ENCODE measurements around the gene TBC1D24.

Gene TBC1D24

GRCh38 chr16:2518823-2519710 lies 44.1 kb downstream of the TBC1D24 start:
- H3K27me3 ChIP-seq (ENCODE audit: control insufficient read depth, insufficient read depth, low read length) = no peaks in the 10 kb centered on the region
- no peak overlapping the region for H3K4me3 ChIP-seq (ENCODE audit: low read length)
- peaks cover 9% of the 10 kb centered on the region for H3K36me3 ChIP-seq (ENCODE audit: control insufficient read depth, low read depth, low read length)
- no peak overlapping the region for H3K27ac ChIP-seq (ENCODE audit: low read length)
- H3K4me1 ChIP-seq (ENCODE audit: control insufficient read depth, low read depth, low read length) = peaks cover 6% of the 10 kb centered on the region
- no peaks in the 10 kb centered on the region for H3K9me3 ChIP-seq (ENCODE audit: control insufficient read depth, low read depth, low read length)
- H3K9ac ChIP-seq (ENCODE audit: low read length) = no peak overlapping the region

GRCh38 chr16:2519711-2520080 lies 44.8 kb downstream of the TBC1D24 start:
- peak overlapping the region; percentile 41 for H3K4me3 ChIP-seq (ENCODE audit: low read length)
- H3K27ac ChIP-seq (ENCODE audit: low read length) = no peak overlapping the region
- H3K4me1 ChIP-seq (ENCODE audit: control insufficient read depth, low read depth, low read length) = peaks cover 6% of the 10 kb centered on the region
- no peak overlapping the region for H3K9ac ChIP-seq (ENCODE audit: low read length)
- H3K36me3 ChIP-seq (ENCODE audit: control insufficient read depth, low read depth, low read length) = peaks cover 9% of the 10 kb centered on the region
- no peaks in the 10 kb centered on the region for H3K9me3 ChIP-seq (ENCODE audit: control insufficient read depth, low read depth, low read length)
- H3K27me3 ChIP-seq (ENCODE audit: control insufficient read depth, insufficient read depth, low read length) = no peaks in the 10 kb centered on the region

GRCh38 chr16:2520097-2520783 lies 45.3 kb downstream of the TBC1D24 start, which contains the start of gene AMDHD2:
TSS of gene AMDHD2 (plus strand) at chr16:2520371. CDS start at chr16:2520459, 88 bp downstream.
- Histone ChIP-seq H3K9ac (ENCODE audit: low read length) (peak within 1 kb of the TSS; percentile 66), H3K4me1 (ENCODE audit: control insufficient read depth, low read depth, low read length) (peaks cover 6% of the 10 kb centered on the region), H3K36me3 (ENCODE audit: control insufficient read depth, low read depth, low read length) (peaks cover 9% of the 10 kb centered on the region), H3K4me3 (ENCODE audit: low read length) (peak within 1 kb of the TSS; percentile 69), H3K27ac (ENCODE audit: low read length) (no peak within 1 kb of the TSS), H3K9me3 (ENCODE audit: control insufficient read depth, low read depth, low read length) (no peaks in the 10 kb centered on the region), H3K27me3 (ENCODE audit: control insufficient read depth, insufficient read depth, low read length) (no peaks in the 10 kb centered on the region)

- H3K9me3 ChIP-seq (ENCODE audit: control insufficient read depth, low read depth, low read length) = no peaks in the 10 kb centered on the region
- H3K27me3 ChIP-seq (ENCODE audit: control insufficient read depth, insufficient read depth, low read length) = no peaks in the 10 kb centered on the region
- H3K27ac ChIP-seq (ENCODE audit: low read length) = no peak overlapping the region
- peaks cover 6% of the 10 kb centered on the region for H3K4me1 ChIP-seq (ENCODE audit: control insufficient read depth, low read depth, low read length)
- peaks cover 9% of the 10 kb centered on the region for H3K36me3 ChIP-seq (ENCODE audit: control insufficient read depth, low read depth, low read length)
- peak overlapping the region; percentile 66 for H3K9ac ChIP-seq (ENCODE audit: low read length)
- H3K4me3 ChIP-seq (ENCODE audit: low read length) = peak overlapping the region; percentile 69
These were observed 46.0 kb downstream of the TBC1D24 start for GRCh38 chr16:2520784-2521531.

GRCh38 chr16:2523801-2524231 lies 48.9 kb downstream of the TBC1D24 start:
- Histone ChIP-seq H3K4me3 (ENCODE audit: low read length) (no peak overlapping the region), H3K36me3 (ENCODE audit: control insufficient read depth, low read depth, low read length) (peaks cover 19% of the 10 kb centered on the region), H3K27ac (ENCODE audit: low read length) (no peak overlapping the region), H3K9me3 (ENCODE audit: control insufficient read depth, low read depth, low read length) (no peaks in the 10 kb centered on the region), H3K9ac (ENCODE audit: low read length) (no peak overlapping the region), H3K4me1 (ENCODE audit: control insufficient read depth, low read depth, low read length) (peaks cover 6% of the 10 kb centered on the region), H3K27me3 (ENCODE audit: control insufficient read depth, insufficient read depth, low read length) (no peaks in the 10 kb centered on the region)

GRCh38 chr16:2524339-2524938 lies 49.5 kb downstream of the TBC1D24 start:
- Histone ChIP-seq H3K9ac (ENCODE audit: low read length) (no peak overlapping the region), H3K27ac (ENCODE audit: low read length) (no peak overlapping the region), H3K4me3 (ENCODE audit: low read length) (no peak overlapping the region), H3K27me3 (ENCODE audit: control insufficient read depth, insufficient read depth, low read length) (no peaks in the 10 kb centered on the region), H3K4me1 (ENCODE audit: control insufficient read depth, low read depth, low read length) (peaks cover 6% of the 10 kb centered on the region), H3K36me3 (ENCODE audit: control insufficient read depth, low read depth, low read length) (peaks cover 24% of the 10 kb centered on the region), H3K9me3 (ENCODE audit: control insufficient read depth, low read depth, low read length) (no peaks in the 10 kb centered on the region)

- Histone ChIP-seq H3K27ac (ENCODE audit: low read length) (no peak overlapping the region), H3K27me3 (ENCODE audit: control insufficient read depth, insufficient read depth, low read length) (no peaks in the 10 kb centered on the region), H3K9ac (ENCODE audit: low read length) (no peak overlapping the region), H3K4me3 (ENCODE audit: low read length) (no peak overlapping the region), H3K9me3 (ENCODE audit: control insufficient read depth, low read depth, low read length) (no peaks in the 10 kb centered on the region), H3K4me1 (ENCODE audit: control insufficient read depth, low read depth, low read length) (peaks cover 8% of the 10 kb centered on the region), H3K36me3 (ENCODE audit: control insufficient read depth, low read depth, low read length) (peaks cover 24% of the 10 kb centered on the region)
These were observed 51.2 kb downstream of the TBC1D24 start for GRCh38 chr16:2526135-2526534.

GRCh38 chr16:2527071-2527783 lies 52.3 kb downstream of the TBC1D24 start:
- no peak overlapping the region for H3K27ac ChIP-seq (ENCODE audit: low read length)
- H3K27me3 ChIP-seq (ENCODE audit: control insufficient read depth, insufficient read depth, low read length) = no peaks in the 10 kb centered on the region
- peaks cover 24% of the 10 kb centered on the region for H3K36me3 ChIP-seq (ENCODE audit: control insufficient read depth, low read depth, low read length)
- no peaks in the 10 kb centered on the region for H3K9me3 ChIP-seq (ENCODE audit: control insufficient read depth, low read depth, low read length)
- peaks cover 8% of the 10 kb centered on the region for H3K4me1 ChIP-seq (ENCODE audit: control insufficient read depth, low read depth, low read length)
- H3K4me3 ChIP-seq (ENCODE audit: low read length) = no peak overlapping the region
- no peak overlapping the region for H3K9ac ChIP-seq (ENCODE audit: low read length)

GRCh38 chr16:2527784-2528100 lies 52.8 kb downstream of the TBC1D24 start:
- Histone ChIP-seq H3K4me3 (ENCODE audit: low read length) (no peak overlapping the region), H3K4me1 (ENCODE audit: control insufficient read depth, low read depth, low read length) (peaks cover 8% of the 10 kb centered on the region), H3K36me3 (ENCODE audit: control insufficient read depth, low read depth, low read length) (peaks cover 24% of the 10 kb centered on the region), H3K9ac (ENCODE audit: low read length) (no peak overlapping the region), H3K9me3 (ENCODE audit: control insufficient read depth, low read depth, low read length) (no peaks in the 10 kb centered on the region), H3K27me3 (ENCODE audit: control insufficient read depth, insufficient read depth, low read length) (no peaks in the 10 kb centered on the region), H3K27ac (ENCODE audit: low read length) (no peak overlapping the region)

GRCh38 chr16:2528161-2529060 lies 53.5 kb downstream of the TBC1D24 start:
- Histone ChIP-seq H3K27ac (ENCODE audit: low read length) (no peak overlapping the region), H3K36me3 (ENCODE audit: control insufficient read depth, low read depth, low read length) (peaks cover 20% of the 10 kb centered on the region), H3K4me3 (ENCODE audit: low read length) (no peak overlapping the region), H3K27me3 (ENCODE audit: control insufficient read depth, insufficient read depth, low read length) (peaks cover under 1% of the 10 kb centered on the region), H3K9ac (ENCODE audit: low read length) (no peak overlapping the region), H3K4me1 (ENCODE audit: control insufficient read depth, low read depth, low read length) (peaks cover 8% of the 10 kb centered on the region), H3K9me3 (ENCODE audit: control insufficient read depth, low read depth, low read length) (no peaks in the 10 kb centered on the region)

Measured in iPS-18a (cell line).